Measurements from ENCODE around the gene LUZP1.
A peak's percentile ranks its signal among the peaks of the same experiment; 100 is the strongest.

Gene LUZP1

GRCh38 chr1:23217421-23218115, 48.9 kb upstream of the LUZP1 start, which contains the start of gene HTR1D (continued):
- TF ChIP-seq ZFP37 (tag by site-specific recombination; IDR thresholded peaks at IDR 0.05) (no peak), ZNF600 (tag by site-specific recombination; IDR thresholded peaks at IDR 0.05) (peak; percentile 46; the same call in 1 of the 2 replicates), ZNF214 (tag by site-specific recombination; IDR thresholded peaks at IDR 0.05; ENCODE audit: borderline replicate concordance) (no peak), ZNF239 (tag by site-specific recombination; IDR thresholded peaks at IDR 0.05) (no peak), ZNF548 (tag by site-specific recombination; IDR thresholded peaks at IDR 0.05) (no peak), ZNF157 (tag by site-specific recombination; IDR thresholded peaks at IDR 0.05) (no peak), ZBTB20 (tag by site-specific recombination; IDR thresholded peaks at IDR 0.05) (no peak), ZNF785 (tag by site-specific recombination; IDR thresholded peaks at IDR 0.05) (no peak), ZNF768 (tag by site-specific recombination; IDR thresholded peaks at IDR 0.05) (no peak), GLI2 (tag by site-specific recombination; IDR thresholded peaks at IDR 0.05; ENCODE audit: borderline replicate concordance, low read depth) (no peak), ZBTB8A (tag by site-specific recombination; IDR thresholded peaks at IDR 0.05) (no peak), ZEB2 (tag by site-specific recombination; IDR thresholded peaks at IDR 0.05) (peak; percentile 35; the same call in 1 of the 2 replicates), ZNF248 (tag by site-specific recombination; IDR thresholded peaks at IDR 0.05) (no peak), TRIM28 (IDR thresholded peaks at IDR 0.05; ENCODE audit: borderline replicate concordance, low read length) (no peak), ZNF645 (tag by site-specific recombination; IDR thresholded peaks at IDR 0.05) (no peak), ZNF37A (tag by site-specific recombination; IDR thresholded peaks at IDR 0.05) (no peak), ZNF2 (tag by site-specific recombination; IDR thresholded peaks at IDR 0.05) (no peak), ZNF16 (tag by site-specific recombination; IDR thresholded peaks at IDR 0.05; ENCODE audit: low read depth) (no peak), ZNF596 (tag by site-specific recombination; IDR thresholded peaks at IDR 0.05) (no peak), ZNF416 (tag by site-specific recombination; IDR thresholded peaks at IDR 0.05) (no peak), ZNF423 (tag by site-specific recombination; IDR thresholded peaks at IDR 0.05) (no peak), ZXDB (tag by site-specific recombination; IDR thresholded peaks at IDR 0.05) (no peak), ZNF510 (tag by site-specific recombination; IDR thresholded peaks at IDR 0.05; ENCODE audit: insufficient replicate concordance) (no peak), ZNF354C (tag by site-specific recombination; IDR thresholded peaks at IDR 0.05; ENCODE audit: borderline replicate concordance, low read depth) (no peak), ZNF658 (tag by site-specific recombination; IDR thresholded peaks at IDR 0.05) (no peak), ZBTB7A (tag by site-specific recombination; IDR thresholded peaks at IDR 0.05; ENCODE audit: low read depth) (no peak), ZNF140 (tag by site-specific recombination; IDR thresholded peaks at IDR 0.05) (no peak), SCRT1 (tag by site-specific recombination; IDR thresholded peaks at IDR 0.05; ENCODE audit: borderline replicate concordance) (peak; percentile 90), ZNF362 (tag by site-specific recombination; IDR thresholded peaks at IDR 0.05) (no peak), HOXC10 (CRISPR knock-in tag; IDR thresholded peaks at IDR 0.05) (no peak), ZNF621 (tag by site-specific recombination; IDR thresholded peaks at IDR 0.05) (no peak)
- TF ChIP-seq, protein P1, sequence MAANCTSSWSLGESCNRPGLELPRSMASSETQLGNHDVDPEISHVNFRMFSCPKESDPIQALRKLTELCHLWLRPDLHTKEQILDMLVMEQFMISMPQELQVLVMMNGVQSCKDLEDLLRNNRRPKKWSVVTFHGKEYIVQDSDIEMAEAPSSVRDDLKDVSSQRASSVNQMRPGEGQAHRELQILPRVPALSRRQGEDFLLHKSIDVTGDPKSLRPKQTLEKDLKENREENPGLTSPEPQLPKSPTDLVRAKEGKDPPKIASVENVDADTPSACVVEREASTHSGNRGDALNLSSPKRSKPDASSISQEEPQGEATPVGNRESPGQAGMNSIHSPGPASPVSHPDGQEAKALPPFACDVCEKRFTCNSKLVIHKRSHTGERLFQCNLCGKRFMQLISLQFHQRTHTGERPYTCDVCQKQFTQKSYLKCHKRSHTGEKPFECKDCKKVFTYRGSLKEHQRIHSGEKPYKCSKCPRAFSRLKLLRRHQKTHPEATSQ (tag by site-specific recombination; IDR thresholded peaks at IDR 0.05): no peak
- TF ChIP-seq, protein P2, sequence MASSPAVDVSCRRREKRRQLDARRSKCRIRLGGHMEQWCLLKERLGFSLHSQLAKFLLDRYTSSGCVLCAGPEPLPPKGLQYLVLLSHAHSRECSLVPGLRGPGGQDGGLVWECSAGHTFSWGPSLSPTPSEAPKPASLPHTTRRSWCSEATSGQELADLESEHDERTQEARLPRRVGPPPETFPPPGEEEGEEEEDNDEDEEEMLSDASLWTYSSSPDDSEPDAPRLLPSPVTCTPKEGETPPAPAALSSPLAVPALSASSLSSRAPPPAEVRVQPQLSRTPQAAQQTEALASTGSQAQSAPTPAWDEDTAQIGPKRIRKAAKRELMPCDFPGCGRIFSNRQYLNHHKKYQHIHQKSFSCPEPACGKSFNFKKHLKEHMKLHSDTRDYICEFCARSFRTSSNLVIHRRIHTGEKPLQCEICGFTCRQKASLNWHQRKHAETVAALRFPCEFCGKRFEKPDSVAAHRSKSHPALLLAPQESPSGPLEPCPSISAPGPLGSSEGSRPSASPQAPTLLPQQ (tag by site-specific recombination; IDR thresholded peaks at IDR 0.05): no peak
- TF ChIP-seq, protein P3, sequence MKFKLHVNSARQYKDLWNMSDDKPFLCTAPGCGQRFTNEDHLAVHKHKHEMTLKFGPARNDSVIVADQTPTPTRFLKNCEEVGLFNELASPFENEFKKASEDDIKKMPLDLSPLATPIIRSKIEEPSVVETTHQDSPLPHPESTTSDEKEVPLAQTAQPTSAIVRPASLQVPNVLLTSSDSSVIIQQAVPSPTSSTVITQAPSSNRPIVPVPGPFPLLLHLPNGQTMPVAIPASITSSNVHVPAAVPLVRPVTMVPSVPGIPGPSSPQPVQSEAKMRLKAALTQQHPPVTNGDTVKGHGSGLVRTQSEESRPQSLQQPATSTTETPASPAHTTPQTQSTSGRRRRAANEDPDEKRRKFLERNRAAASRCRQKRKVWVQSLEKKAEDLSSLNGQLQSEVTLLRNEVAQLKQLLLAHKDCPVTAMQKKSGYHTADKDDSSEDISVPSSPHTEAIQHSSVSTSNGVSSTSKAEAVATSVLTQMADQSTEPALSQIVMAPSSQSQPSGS (tag by site-specific recombination; IDR thresholded peaks at IDR 0.05; ENCODE audit: low read depth): no peak
